ENCODE data around the gene CRLF1. TPM values are rescaled to one million over a fixed set of nuclear protein-coding genes. Genes with fewer than 3 reads are reported as not detected.

CRLF1 gene
- total RNA-seq, 2 experiments from 2014 or later, result not detected

Other genes starting within 250 kb of the CRLF1 start
- gene GDF15, start 220.6 kb downstream of the CRLF1 start, total RNA-seq, result not detected
- gene LRRC25, start 209.2 kb downstream of the CRLF1 start, total RNA-seq, result not detected
- 100 to 1,000 TPM; 140 to 153 TPM for gene SSBP4, start 187.4 kb downstream of the CRLF1 start, total RNA-seq
- 10 to 100 TPM; 16.7 to 18.0 TPM for gene ISYNA1, start 168.7 kb downstream of the CRLF1 start, total RNA-seq
- gene ELL, start 84.7 kb downstream of the CRLF1 start, total RNA-seq, result 10 to 100 TPM; 26.2 to 26.3 TPM
- gene FKBP8, start 63.2 kb downstream of the CRLF1 start, total RNA-seq, result 100 to 1,000 TPM; 263 TPM
- gene KXD1, start 48.9 kb downstream of the CRLF1 start, total RNA-seq, result 10 to 100 TPM; 93.0 to 99.1 TPM
- gene UBA52, start 34.9 kb downstream of the CRLF1 start, total RNA-seq, result 1,000 to 10,000 TPM; 1,374 to 1,409 TPM
- 10 to 100 TPM; 81.2 to 83.3 TPM for gene REX1BD, start 18.0 kb downstream of the CRLF1 start, total RNA-seq
- under 1 TPM in 1 of 2 experiments, not detected in 1; 0.13 TPM for gene TMEM59L, start 6.1 kb upstream of the CRLF1 start, total RNA-seq
- 10 to 100 TPM; 10.8 to 11.0 TPM for gene KLHL26, start 30.2 kb upstream of the CRLF1 start, total RNA-seq
- gene CRTC1, start 76.9 kb upstream of the CRLF1 start, total RNA-seq, result 1 to 10 TPM; 5.3 TPM
- not detected for gene COMP, start 184.5 kb upstream of the CRLF1 start, total RNA-seq
- gene UPF1, start 225.2 kb upstream of the CRLF1 start, total RNA-seq, result 10 to 100 TPM; 74.4 to 74.6 TPM